B cell (primary cell): ENCODE data around the gene RAPGEF5. TPM values are rescaled to one million over a fixed set of nuclear protein-coding genes. Genes with fewer than 3 reads are reported as not detected.

ENCODE experiments used
- ATAC-seq: fragments of 200-7000 bp; cut with Tn5 transposase; one replicate; pipeline ENCODE4 v1.10.0; 2021; ENCODE audit warnings: low read depth, mild to moderate bottlenecking, moderate number of reproducible peaks, moderate library complexity
- CTCF ChIA-PET: fragments of 350-600 bp; sonication (Branson Sonifier 250); formaldehyde crosslinking; loops from one replicate; lab custom pipeline; 2021; ENCODE audit warnings: antibody characterized with exemption, inconsistent platforms; lab: Charles Lee
- POLR2A ChIA-PET: fragments of 350-600 bp; sonication (Branson Sonifier 250); formaldehyde crosslinking; loops from one replicate; lab custom pipeline; 2021; ENCODE audit warnings: antibody characterized with exemption; lab: Charles Lee
- DNase-seq: peaks from one replicate; pipeline ENCODE4 v3.0.0; 2013
- H2AFZ ChIP-seq: 2 replicates; pipeline ENCODE4 v1.6.1; 2012; ENCODE audit warnings: mild to moderate bottlenecking, low read depth, low read length; ENCODE audit not compliant: insufficient read depth, poor library complexity, severe bottlenecking
- H3K27ac ChIP-seq, 2 donors: 1 replicate in 1 of 2; 2 replicates in 1 of 2; pipeline ENCODE4 v1.5.1; 2012 to 2013; ENCODE audit warnings: low read length in 2 of 2, mild to moderate bottlenecking in 2 of 2, moderate library complexity in 1 of 2
- H3K27me3 ChIP-seq, 4 experiments: fragments of 200-600 bp in 1 of 4; sonication (generic) in 1 of 4; replicated peaks in 1 of 4; 1 replicate in 2 of 4; 2 replicates in 2 of 4; pipeline versions ENCODE4 v1.6.1 to v1.7.0; 2013 to 2016; ENCODE audit warnings: low read length in 3 of 4, mild to moderate bottlenecking in 2 of 4, mixed read lengths in 1 of 4, moderate library complexity in 1 of 4; ENCODE audit not compliant: insufficient read depth in 4 of 4, control insufficient read depth in 3 of 4; ENCODE audit errors: control extremely low read depth in 1 of 4
- H3K36me3 ChIP-seq, 2 experiments: replicated peaks in 1 of 2; 1 replicate in 1 of 2; 2 replicates in 1 of 2; pipeline versions ENCODE4 v1.6.1 to v1.7.1; 2013; ENCODE audit warnings: low read length in 1 of 2; ENCODE audit not compliant: insufficient read depth in 2 of 2, control insufficient read depth in 1 of 2; ENCODE audit errors: control extremely low read depth in 1 of 2, extremely low read depth in 1 of 2
- H3K4me1 ChIP-seq, 2 donors: fragments of 200-600 bp in 1 of 2; sonication (generic) in 1 of 2; 1 replicate in 1 of 2; 2 replicates in 1 of 2; pipeline versions ENCODE4 v1.5.1 to v1.6.1; 2013 to 2017; ENCODE audit warnings: low read length in 2 of 2; ENCODE audit not compliant: control insufficient read depth in 2 of 2, insufficient read depth in 2 of 2
- H3K4me2 ChIP-seq: replicated peaks from 2 replicates; pipeline ENCODE3; 2012; ENCODE audit warnings: mild to moderate bottlenecking, low read depth, low read length; ENCODE audit not compliant: poor library complexity, severe bottlenecking
- H3K4me3 ChIP-seq, 5 experiments: fragments of 200-600 bp in 1 of 5; sonication (generic) in 1 of 5; 1 replicate in 3 of 5; 2 replicates in 2 of 5; pipeline versions ENCODE4 v1.5.1 to v1.7.0; 2011 to 2016; ENCODE audit warnings: low read length in 4 of 5, mild to moderate bottlenecking in 4 of 5, low read depth in 2 of 5, control low read depth in 1 of 5, moderate library complexity in 1 of 5; ENCODE audit not compliant: insufficient read depth in 1 of 5; ENCODE audit errors: control extremely low read depth in 1 of 5, extremely low read depth in 1 of 5
- H3K79me2 ChIP-seq: fragments of 200-600 bp; sonication (generic); one replicate; pipeline ENCODE4 v1.6.0; 2016; ENCODE audit warnings: low read length; ENCODE audit not compliant: control insufficient read depth, insufficient read depth
- H3K9ac ChIP-seq: fragments of 200-600 bp; sonication (generic); 2 replicates; pipeline ENCODE4 v1.6.1; 2017; ENCODE audit warnings: mild to moderate bottlenecking, low read length, moderate library complexity
- H3K9me3 ChIP-seq, 3 donors: one replicate each; pipeline versions ENCODE4 v1.6.1 to v1.7.1; 2013; ENCODE audit warnings: low read length in 2 of 3; ENCODE audit not compliant: control insufficient read depth in 2 of 3, insufficient read depth in 1 of 3; ENCODE audit errors: control extremely low read depth in 1 of 3
- H4K20me1 ChIP-seq: 2 replicates; pipeline ENCODE4 v1.6.0; 2012; ENCODE audit warnings: mild to moderate bottlenecking, low read length; ENCODE audit not compliant: insufficient read depth, control insufficient read depth, poor library complexity, severe bottlenecking
- H3K27ac Mint-ChIP-seq: one replicate; pipeline ENCODE4 v1.8.0; 2021; ENCODE audit warnings: mixed read lengths
- H3K27me3 Mint-ChIP-seq: one replicate; pipeline ENCODE4 v1.8.0; 2021; ENCODE audit warnings: mixed read lengths
- H3K4me1 Mint-ChIP-seq: one replicate; pipeline ENCODE4 v1.8.0; 2021; ENCODE audit warnings: mixed read lengths
- H3K4me3 Mint-ChIP-seq: one replicate; pipeline ENCODE4 v1.8.0; 2021; ENCODE audit warnings: mixed read lengths
- H3K9me3 Mint-ChIP-seq: one replicate; pipeline ENCODE4 v1.8.0; 2022; ENCODE audit warnings: mixed read lengths; ENCODE audit not compliant: insufficient read depth
- EZH2 ChIP-seq: IDR thresholded peaks from 2 replicates; pipeline ENCODE4 v1.6.1; 2012; ENCODE audit warnings: borderline replicate concordance, low read depth, mild to moderate bottlenecking, moderate library complexity, low read length; ENCODE audit not compliant: insufficient read depth, poor library complexity, severe bottlenecking
- WGBS: methylation state at CpG from one replicate; pipeline ENCODE4 v1.1.5; 2013; ENCODE audit warnings: missing lambda C conversion rate; ENCODE audit not compliant: insufficient coverage; 5-methylcytosine and 5-hydroxymethylcytosine counted together
- intact Hi-C: fragments of 100-400 bp; cut with micrococcal nuclease; formaldehyde crosslinking; loops from one replicate; pipeline ENCODE4 v1.10.0; 2022
- polyA plus RNA-seq: library from polyadenylated mRNA; depleted of rRNA; stranded (reverse); fragments of >200 nt; gene quantifications from 2 replicates; pipeline ENCODE4 v1.2.3, GENCODE V29; 2012
- total RNA-seq, 2 donors: library from RNA; stranded (reverse); fragments of 120-200 nt in 1 of 2; gene quantifications; 1 replicate in 1 of 2; 2 replicates in 1 of 2; pipeline versions ENCODE4 v1.2.3 to v1.2.4, GENCODE V29; 2013 to 2022
- TF ChIP-seq, protein P1 (sequence below): fragments of 200-600 bp; IDR thresholded peaks from one replicate; pipeline ENCODE4 v1.8.0; 2022; ENCODE audit warnings: antibody characterized with exemption, mild to moderate bottlenecking

The RAPGEF5 gene
- total and polyA plus RNA-seq, 2 donors (not counting 1 experiment from before 2014, with no cell fraction given): 1.5 to 37.6 TPM

DNA sequence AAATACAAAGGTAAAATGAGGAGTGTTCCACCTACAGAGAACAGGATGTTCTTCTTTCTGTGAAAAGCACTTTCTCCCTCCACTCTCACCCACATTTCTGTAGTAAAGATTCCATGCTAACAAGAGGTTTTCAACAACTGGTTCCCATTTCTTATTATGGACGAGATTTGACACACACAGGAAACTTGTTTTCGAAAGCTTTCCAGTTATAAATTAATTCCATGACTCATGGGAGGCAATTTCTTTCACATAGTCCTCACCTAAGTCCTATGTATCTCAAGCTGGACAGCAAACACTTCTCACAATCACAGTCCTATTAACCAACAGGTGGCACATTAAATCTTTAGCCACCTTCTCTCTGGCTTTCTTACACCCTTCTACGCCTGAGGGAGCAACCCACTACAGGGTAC is 24.5 kb downstream of the RAPGEF5 start:
- no peak overlapping the region for H2AFZ ChIP-seq
- no peak overlapping the region for H3K27ac Mint-ChIP-seq
- WGBS: 20% methylated on average over 2 of the region's 3 CpGs
- ATAC-seq (no peak), DNase-seq (no peak)
- H3K27me3 Mint-ChIP-seq: no peaks in the 10 kb centered on the region
- H3K27me3 ChIP-seq: no peaks in the 10 kb centered on the region
- no peak overlapping the region for H3K27ac ChIP-seq
- no peak overlapping the region for H3K4me3 Mint-ChIP-seq
- no peaks in the 10 kb centered on the region for H3K9me3 Mint-ChIP-seq
- peaks cover 6% of the 10 kb centered on the region for H3K79me2 ChIP-seq
- TF ChIP-seq EZH2: no peak
- TF ChIP-seq, protein P1, sequence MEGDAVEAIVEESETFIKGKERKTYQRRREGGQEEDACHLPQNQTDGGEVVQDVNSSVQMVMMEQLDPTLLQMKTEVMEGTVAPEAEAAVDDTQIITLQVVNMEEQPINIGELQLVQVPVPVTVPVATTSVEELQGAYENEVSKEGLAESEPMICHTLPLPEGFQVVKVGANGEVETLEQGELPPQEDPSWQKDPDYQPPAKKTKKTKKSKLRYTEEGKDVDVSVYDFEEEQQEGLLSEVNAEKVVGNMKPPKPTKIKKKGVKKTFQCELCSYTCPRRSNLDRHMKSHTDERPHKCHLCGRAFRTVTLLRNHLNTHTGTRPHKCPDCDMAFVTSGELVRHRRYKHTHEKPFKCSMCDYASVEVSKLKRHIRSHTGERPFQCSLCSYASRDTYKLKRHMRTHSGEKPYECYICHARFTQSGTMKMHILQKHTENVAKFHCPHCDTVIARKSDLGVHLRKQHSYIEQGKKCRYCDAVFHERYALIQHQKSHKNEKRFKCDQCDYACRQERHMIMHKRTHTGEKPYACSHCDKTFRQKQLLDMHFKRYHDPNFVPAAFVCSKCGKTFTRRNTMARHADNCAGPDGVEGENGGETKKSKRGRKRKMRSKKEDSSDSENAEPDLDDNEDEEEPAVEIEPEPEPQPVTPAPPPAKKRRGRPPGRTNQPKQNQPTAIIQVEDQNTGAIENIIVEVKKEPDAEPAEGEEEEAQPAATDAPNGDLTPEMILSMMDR: no peak
- ChIA-PET CTCF (no interaction called here), POLR2A (no interaction called here)
- H3K4me1 ChIP-seq: no peaks in the 10 kb centered on the region
- H3K4me3 ChIP-seq: no peak overlapping the region
- intact Hi-C loops: no loop called here
- no peaks in the 10 kb centered on the region for H4K20me1 ChIP-seq
- no peaks in the 10 kb centered on the region for H3K36me3 ChIP-seq
- H3K9ac ChIP-seq: no peak overlapping the region
- H3K4me1 Mint-ChIP-seq: peaks cover 4% of the 10 kb centered on the region
- H3K9me3 ChIP-seq: no peaks in the 10 kb centered on the region
- H3K4me2 ChIP-seq: no peak overlapping the region

DNA sequence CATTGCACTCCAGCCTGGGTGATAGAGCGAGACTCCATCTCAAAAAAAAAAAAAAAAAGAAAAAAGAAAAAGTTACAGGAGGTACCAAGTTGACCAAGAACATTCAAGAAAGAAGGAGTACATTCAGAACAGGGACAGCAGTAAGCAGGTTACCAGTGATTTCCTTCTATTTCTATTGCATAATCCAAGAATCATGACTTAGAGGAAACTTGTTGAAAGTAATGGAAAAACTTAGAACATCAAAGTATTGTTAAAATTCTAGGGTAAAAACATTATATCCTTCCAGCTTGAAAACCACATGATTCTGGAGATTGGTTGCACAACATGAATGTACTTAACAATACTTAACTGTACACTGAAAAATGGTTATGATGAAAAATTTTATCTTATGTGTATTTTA is 25.2 kb downstream of the RAPGEF5 start:
- WGBS: no CpG with 5 or more reads among the region's 1 CpG
- H3K79me2 ChIP-seq: peaks cover 3% of the 10 kb centered on the region
- H4K20me1 ChIP-seq: no peaks in the 10 kb centered on the region
- CTCF ChIA-PET: no interaction called here
- Mint-ChIP-seq H3K4me1 (peaks cover 4% of the 10 kb centered on the region), H3K4me3 (no peak overlapping the region), H3K27me3 (no peaks in the 10 kb centered on the region), H3K9me3 (no peaks in the 10 kb centered on the region), H3K27ac (no peak overlapping the region)
- H3K27ac ChIP-seq: no peak overlapping the region
- H3K36me3 ChIP-seq: no peaks in the 10 kb centered on the region
- no peaks in the 10 kb centered on the region for H3K27me3 ChIP-seq
- POLR2A ChIA-PET: no interaction called here
- H3K9ac ChIP-seq: no peak overlapping the region
- ATAC-seq (no peak), DNase-seq (no peak)
- no peak overlapping the region for H2AFZ ChIP-seq
- H3K4me1 ChIP-seq: no peaks in the 10 kb centered on the region
- no peak overlapping the region for H3K4me3 ChIP-seq
- TF ChIP-seq, protein P1: no peak
- no peak for TF ChIP-seq EZH2
- H3K4me2 ChIP-seq: no peak overlapping the region
- H3K9me3 ChIP-seq: no peaks in the 10 kb centered on the region
- intact Hi-C loops: no loop called here
